Thoracic aorta (tissue), 2 donors: ENCODE data around the gene DDX51. TPM values are rescaled to one million over a fixed set of nuclear protein-coding genes. Genes with fewer than 3 reads are reported as not detected.

ENCODE experiments used
- ATAC-seq: fragments of 150-250 bp; one replicate; pipeline ENCODE4 v1.8.0; 2017; ENCODE audit warnings: low read depth; ENCODE audit not compliant: insufficient number of reproducible peaks, low FRiP score
- DNase-seq: peaks from one replicate; pipeline ENCODE4 v3.0.0-alpha.2; 2020; ENCODE audit warnings: low spot score
- H3K27ac ChIP-seq, 2 donors: fragments of 200-600 bp; sonication (generic); 1 replicate in 1 of 2; 2 replicates in 1 of 2; pipeline ENCODE4 v1.5.1; 2016; ENCODE audit warnings: mild to moderate bottlenecking in 2 of 2, moderate library complexity in 2 of 2
- H3K27me3 ChIP-seq: fragments of 200-600 bp; sonication (generic); replicated peaks from 2 replicates; pipeline ENCODE4 v1.6.0; 2016; ENCODE audit warnings: mild to moderate bottlenecking; ENCODE audit not compliant: insufficient read depth
- H3K36me3 ChIP-seq: fragments of 200-600 bp; sonication (generic); one replicate; pipeline ENCODE4 v1.5.1; 2016
- H3K4me1 ChIP-seq, 2 donors: fragments of 200-600 bp; sonication (generic); 1 replicate in 1 of 2; 2 replicates in 1 of 2; pipeline versions ENCODE4 v1.5.1 to v1.6.0; 2016; ENCODE audit warnings: low read depth in 2 of 2, mild to moderate bottlenecking in 1 of 2; ENCODE audit not compliant: control insufficient read depth in 1 of 2
- H3K4me3 ChIP-seq: fragments of 200-600 bp; sonication (generic); 2 replicates; pipeline ENCODE4 v1.5.1; 2016; ENCODE audit warnings: mild to moderate bottlenecking
- H3K9me3 ChIP-seq: fragments of 200-600 bp; sonication (generic); 2 replicates; pipeline ENCODE4 v1.5.1; 2016
- CTCF ChIP-seq: fragments of 200-600 bp; sonication (generic); IDR thresholded peaks from one replicate; pipeline ENCODE4 v1.5.1; 2019; ENCODE audit warnings: antibody characterized with exemption
- total RNA-seq, 2 donors: library from RNA; depleted of rRNA; stranded (reverse); fragments of >200 nt; gene quantifications; one replicate each; pipeline versions ENCODE4 v1.1.0 to v1.2.3, GENCODE V29; 2016

DDX51 gene
- total RNA-seq, 2 donors from 2014 or later: 9.7 to 24.8 TPM

- peaks cover 7% of the 10 kb centered on the region for H3K36me3 ChIP-seq
- no peaks in the 10 kb centered on the region for H3K9me3 ChIP-seq
- ATAC-seq: no peak
- no peak for DNase-seq
- no peaks in the 10 kb centered on the region for H3K27me3 ChIP-seq
- no peak for TF ChIP-seq CTCF
- no peaks in the 10 kb centered on the region for H3K4me1 ChIP-seq
- no peak overlapping the region for H3K27ac ChIP-seq
- H3K4me3 ChIP-seq: no peak overlapping the region
These were observed 44.4 kb downstream of the DDX51 start for GRCh38 chr12:132099739-132100138.

DNA sequence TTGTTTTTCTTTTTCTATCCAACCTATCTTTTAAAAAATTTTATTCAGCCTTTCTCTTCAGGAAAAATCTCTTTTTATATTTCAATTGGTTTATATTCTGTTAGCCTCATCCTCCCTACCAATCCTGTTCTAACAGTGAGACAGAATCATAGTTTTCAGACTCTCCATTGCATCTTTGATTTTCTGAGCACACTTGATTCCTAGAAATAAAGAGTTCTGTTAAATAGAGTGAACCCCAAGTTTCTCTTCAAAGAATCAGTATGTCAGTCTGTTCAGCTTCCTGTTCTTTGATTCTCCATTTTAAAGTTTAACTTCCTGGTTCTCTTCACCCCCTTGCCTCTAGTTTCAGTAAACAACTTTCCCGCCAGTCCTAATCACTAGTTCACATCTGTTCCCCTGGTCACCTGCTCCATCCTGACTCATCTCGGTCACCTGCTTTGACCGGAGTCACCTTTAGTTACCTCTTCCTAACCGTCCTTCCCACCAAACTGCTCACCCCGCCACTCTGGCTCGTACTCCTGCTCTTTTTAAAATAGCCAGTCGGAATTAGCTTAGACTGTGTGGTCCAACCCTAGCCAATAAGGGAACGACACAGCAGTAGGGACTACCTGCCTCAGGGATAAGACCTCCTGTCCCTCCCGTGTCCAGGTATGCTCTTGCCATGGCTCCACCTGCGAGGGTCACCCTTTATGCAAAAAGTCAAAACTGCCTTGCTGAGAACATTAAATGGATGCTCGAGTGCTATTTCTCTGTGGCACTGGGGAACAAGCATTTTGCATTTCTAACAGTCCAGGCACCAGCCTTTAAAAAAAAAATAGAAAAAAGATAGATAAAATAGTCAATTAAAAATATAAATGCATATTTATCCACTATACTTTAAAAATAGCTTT lies 48.4 kb downstream of the DDX51 start:
- no peak for TF ChIP-seq CTCF
- DNase-seq (no peak), ATAC-seq (no peak)
- Histone ChIP-seq H3K27ac (no peak overlapping the region), H3K9me3 (no peaks in the 10 kb centered on the region), H3K36me3 (peaks cover 7% of the 10 kb centered on the region), H3K4me3 (no peak overlapping the region), H3K4me1 (no peaks in the 10 kb centered on the region), H3K27me3 (no peaks in the 10 kb centered on the region)

- TF ChIP-seq CTCF: no peak
These were observed 49.7 kb downstream of the DDX51 start for GRCh38 chr12:132094269-132094891.

GRCh38 chr12:132089407-132089910 lies 54.7 kb downstream of the DDX51 start:
- Histone ChIP-seq H3K36me3 (no peaks in the 10 kb centered on the region), H3K9me3 (no peaks in the 10 kb centered on the region), H3K27me3 (no peaks in the 10 kb centered on the region), H3K4me1 (no peaks in the 10 kb centered on the region), H3K27ac (no peak overlapping the region), H3K4me3 (no peak overlapping the region)
- DNase-seq (no peak), ATAC-seq (no peak)
- no peak for TF ChIP-seq CTCF

More at GRCh38 chr12:132094269-132094891, 49.7 kb downstream of the DDX51 start:
- Histone ChIP-seq H3K4me1 (no peaks in the 10 kb centered on the region), H3K27ac (no peak overlapping the region), H3K4me3 (no peak overlapping the region), H3K9me3 (no peaks in the 10 kb centered on the region), H3K36me3 (no peaks in the 10 kb centered on the region), H3K27me3 (no peaks in the 10 kb centered on the region)
- ATAC-seq (no peak), DNase-seq (no peak)

Other genes starting within 250 kb of the DDX51 start
- gene ULK1, start 249.7 kb downstream of the DDX51 start, total RNA-seq: 10 to 100 TPM; 23.2 to 40.6 TPM
- 10 to 100 TPM in 1 of 2 donors, 1 to 10 TPM in 1; 5.8 to 31.7 TPM for gene PUS1, start 215.0 kb downstream of the DDX51 start, total RNA-seq
- 10 to 100 TPM; 20.2 to 47.3 TPM for gene EP400, start 194.4 kb downstream of the DDX51 start, total RNA-seq
- gene NOC4L, start 138 bp upstream of the DDX51 start, total RNA-seq: 1 to 10 TPM; 5.9 to 8.5 TPM
- gene GALNT9, start 185.3 kb upstream of the DDX51 start, total RNA-seq: 1 to 10 TPM in 1 of 2 donors, not detected in 1; 1.7 TPM